Raji (cell line): ENCODE data around the gene MAN2A2.

Experiments used
- POLR2A ChIP-seq: IDR thresholded peaks from 2 replicates; pipeline ENCODE4 v1.6.1; 2011; ENCODE audit warnings: low read depth, low read length, control low read depth; ENCODE audit not compliant: insufficient read depth

The MAN2A2 gene

DNA sequence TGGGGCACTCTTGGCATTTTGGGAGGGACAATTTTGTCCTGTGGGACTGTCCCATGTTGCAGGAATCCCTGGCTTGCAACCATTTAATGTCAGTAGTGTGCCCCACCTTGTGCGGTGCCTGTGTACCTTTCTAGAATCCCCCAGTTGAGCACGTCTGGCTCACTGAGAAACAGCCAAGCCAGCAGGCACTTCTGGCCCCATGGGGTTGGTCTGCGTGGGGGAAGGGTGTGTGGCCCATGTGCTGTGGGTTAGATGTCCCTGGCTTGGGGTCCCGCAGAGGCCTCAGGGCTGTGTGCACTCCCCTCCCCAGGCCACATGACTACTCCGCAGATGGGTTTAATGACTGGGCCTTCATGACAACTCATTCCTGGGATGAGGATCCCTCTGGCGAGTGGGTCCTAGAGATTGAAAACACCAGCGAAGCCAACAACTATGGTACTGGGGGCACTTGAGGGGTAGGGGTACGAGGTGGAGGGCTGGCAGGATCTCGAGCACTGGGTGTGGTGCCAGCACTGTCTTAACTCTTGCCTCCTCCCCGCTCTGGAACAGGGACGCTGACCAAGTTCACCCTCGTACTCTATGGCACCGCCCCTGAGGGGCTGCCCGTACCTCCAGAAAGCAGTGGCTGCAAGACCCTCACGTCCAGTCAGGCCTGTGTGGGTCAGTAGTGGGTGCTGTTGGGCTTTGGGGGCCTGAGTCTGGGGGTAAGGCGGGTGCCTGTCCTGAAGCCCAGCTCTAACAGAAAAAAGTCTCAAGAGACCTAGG, 22.5 kb upstream of the MAN2A2 start:
- TF ChIP-seq POLR2A, result no peak

DNA sequence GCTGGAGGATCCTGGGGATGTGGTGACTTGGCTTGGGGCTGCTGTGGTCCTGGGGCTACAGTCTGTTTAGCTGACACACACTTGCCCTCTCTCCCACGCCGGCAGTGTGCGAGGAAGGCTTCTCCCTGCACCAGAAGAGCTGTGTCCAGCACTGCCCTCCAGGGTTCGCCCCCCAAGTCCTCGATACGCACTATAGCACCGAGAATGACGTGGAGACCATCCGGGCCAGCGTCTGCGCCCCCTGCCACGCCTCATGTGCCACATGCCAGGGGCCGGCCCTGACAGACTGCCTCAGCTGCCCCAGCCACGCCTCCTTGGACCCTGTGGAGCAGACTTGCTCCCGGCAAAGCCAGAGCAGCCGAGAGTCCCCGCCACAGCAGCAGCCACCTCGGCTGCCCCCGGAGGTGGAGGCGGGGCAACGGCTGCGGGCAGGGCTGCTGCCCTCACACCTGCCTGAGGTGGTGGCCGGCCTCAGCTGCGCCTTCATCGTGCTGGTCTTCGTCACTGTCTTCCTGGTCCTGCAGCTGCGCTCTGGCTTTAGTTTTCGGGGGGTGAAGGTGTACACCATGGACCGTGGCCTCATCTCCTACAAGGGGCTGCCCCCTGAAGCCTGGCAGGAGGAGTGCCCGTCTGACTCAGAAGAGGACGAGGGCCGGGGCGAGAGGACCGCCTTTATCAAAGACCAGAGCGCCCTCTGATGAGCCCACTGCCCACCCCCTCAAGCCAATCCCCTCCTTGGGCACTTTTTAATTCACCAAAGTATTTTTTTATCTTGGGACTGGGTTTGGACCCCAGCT, 21.7 kb upstream of the MAN2A2 start:
- no peak for TF ChIP-seq POLR2A

DNA sequence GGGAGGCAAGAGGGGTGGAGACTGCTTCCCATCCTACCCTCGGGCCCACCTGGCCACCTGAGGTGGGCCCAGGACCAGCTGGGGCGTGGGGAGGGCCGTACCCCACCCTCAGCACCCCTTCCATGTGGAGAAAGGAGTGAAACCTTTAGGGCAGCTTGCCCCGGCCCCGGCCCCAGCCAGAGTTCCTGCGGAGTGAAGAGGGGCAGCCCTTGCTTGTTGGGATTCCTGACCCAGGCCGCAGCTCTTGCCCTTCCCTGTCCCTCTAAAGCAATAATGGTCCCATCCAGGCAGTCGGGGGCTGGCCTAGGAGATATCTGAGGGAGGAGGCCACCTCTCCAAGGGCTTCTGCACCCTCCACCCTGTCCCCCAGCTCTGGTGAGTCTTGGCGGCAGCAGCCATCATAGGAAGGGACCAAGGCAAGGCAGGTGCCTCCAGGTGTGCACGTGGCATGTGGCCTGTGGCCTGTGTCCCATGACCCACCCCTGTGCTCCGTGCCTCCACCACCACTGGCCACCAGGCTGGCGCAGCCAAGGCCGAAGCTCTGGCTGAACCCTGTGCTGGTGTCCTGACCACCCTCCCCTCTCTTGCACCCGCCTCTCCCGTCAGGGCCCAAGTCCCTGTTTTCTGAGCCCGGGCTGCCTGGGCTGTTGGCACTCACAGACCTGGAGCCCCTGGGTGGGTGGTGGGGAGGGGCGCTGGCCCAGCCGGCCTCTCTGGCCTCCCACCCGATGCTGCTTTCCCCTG, 21.0 kb upstream of the MAN2A2 start:
- TF ChIP-seq POLR2A, result no peak

DNA sequence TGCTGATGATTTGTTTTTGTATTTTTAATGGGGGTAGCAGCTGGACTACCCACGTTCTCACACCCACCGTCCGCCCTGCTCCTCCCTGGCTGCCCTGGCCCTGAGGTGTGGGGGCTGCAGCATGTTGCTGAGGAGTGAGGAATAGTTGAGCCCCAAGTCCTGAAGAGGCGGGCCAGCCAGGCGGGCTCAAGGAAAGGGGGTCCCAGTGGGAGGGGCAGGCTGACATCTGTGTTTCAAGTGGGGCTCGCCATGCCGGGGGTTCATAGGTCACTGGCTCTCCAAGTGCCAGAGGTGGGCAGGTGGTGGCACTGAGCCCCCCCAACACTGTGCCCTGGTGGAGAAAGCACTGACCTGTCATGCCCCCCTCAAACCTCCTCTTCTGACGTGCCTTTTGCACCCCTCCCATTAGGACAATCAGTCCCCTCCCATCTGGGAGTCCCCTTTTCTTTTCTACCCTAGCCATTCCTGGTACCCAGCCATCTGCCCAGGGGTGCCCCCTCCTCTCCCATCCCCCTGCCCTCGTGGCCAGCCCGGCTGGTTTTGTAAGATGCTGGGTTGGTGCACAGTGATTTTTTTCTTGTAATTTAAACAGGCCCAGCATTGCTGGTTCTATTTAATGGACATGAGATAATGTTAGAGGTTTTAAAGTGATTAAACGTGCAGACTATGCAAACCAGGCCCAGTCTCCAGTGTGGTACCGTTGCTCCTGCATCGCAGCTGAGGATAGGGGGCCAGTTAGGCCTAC, 20.1 kb upstream of the MAN2A2 start:
- no peak for TF ChIP-seq POLR2A

DNA sequence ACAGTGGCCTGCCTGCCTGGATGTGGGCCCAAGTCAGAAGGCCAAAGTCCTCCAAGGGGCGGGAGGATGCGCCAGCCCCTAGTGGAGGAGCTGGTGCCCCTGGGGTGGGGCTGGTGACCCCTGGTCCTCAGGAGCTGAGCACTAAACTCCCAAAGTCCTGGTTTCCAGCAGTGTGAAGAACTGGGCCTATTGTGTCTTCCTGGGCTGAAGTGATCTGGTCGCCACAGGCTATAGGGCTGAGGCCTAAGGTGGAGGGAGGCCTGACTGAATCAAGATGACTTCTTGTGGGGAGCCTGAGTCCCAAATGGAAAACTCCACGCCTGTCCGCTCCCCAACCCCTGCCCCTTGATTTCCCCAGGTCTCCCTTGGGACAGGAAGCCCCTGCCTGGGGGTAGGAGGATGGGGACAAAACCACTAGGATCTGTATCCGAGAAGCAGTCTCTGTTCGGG, 19.6 kb upstream of the MAN2A2 start:
- no peak for TF ChIP-seq POLR2A

DNA sequence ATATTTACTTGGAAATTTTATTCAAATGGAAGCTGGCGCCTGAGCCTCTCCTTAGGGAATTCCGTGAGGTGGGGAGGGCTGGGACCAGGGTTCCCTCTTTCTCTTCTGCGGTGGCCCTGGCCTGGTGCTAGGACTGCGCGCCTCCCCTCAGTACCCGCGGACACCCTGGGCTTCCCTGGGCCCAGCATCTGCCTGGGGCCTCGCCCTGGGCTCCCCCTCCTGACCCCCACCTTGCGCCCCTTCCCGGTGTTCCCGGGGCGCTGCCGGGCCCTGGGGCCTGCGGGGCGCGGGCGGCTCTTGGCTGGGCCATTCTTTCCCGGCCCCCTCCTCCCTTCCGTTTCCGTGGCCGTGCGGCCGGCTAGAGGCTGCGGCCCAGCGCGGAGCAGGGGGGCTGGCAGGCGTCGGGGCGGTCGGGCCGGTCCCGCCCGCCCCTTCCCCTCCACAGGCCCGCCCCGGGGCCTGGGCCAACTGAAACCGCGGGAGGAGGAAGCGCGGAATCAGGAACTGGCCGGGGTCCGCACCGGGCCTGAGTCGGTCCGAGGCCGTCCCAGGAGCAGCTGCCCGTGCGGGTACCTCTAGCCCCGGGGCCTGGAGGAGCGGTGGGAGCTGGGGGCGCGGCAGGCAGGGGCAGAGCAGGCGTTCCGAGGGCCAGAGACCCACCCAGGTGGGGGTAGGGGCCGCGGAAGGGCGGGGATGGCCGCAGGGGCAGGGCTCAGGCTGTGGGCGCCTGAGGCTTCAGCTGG, 19.0 kb upstream of the MAN2A2 start, which contains the start of gene FES:
Gene FES, plus strand, starts transcription at position 529 of the 743 bp plus-strand sequence. CDS start 542 bp downstream, outside the sequence.
- TF ChIP-seq POLR2A, result no peak

DNA sequence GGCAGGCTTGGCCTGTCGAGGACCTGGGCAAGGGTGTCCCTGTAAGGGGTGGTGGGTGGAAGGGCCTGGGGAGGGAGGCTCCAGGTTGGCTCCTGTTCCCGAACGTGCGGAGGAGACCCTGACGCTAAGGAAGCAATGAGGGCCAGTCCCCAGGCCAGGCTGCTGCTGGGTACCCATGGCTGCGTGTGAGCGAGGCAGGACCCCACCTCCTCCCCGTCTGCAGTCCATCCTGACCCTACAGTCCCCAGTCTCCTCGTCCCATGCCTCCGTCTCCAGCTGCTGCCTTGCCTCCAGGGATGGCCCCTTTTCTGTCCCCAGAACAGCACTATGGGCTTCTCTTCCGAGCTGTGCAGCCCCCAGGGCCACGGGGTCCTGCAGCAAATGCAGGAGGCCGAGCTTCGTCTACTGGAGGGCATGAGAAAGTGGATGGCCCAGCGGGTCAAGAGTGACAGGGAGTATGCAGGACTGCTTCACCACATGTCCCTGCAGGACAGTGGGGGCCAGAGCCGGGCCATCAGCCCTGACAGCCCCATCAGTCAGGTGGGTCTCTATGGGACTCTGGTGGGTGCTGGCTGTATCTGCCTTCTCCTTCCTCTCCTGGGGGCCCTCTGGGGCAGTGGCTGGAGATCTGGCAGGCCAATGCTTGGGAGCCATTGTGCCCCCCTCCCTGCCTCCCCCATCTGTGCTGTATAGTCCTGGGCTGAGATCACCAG, 18.2 kb upstream of the MAN2A2 start:
- no peak for TF ChIP-seq POLR2A

DNA sequence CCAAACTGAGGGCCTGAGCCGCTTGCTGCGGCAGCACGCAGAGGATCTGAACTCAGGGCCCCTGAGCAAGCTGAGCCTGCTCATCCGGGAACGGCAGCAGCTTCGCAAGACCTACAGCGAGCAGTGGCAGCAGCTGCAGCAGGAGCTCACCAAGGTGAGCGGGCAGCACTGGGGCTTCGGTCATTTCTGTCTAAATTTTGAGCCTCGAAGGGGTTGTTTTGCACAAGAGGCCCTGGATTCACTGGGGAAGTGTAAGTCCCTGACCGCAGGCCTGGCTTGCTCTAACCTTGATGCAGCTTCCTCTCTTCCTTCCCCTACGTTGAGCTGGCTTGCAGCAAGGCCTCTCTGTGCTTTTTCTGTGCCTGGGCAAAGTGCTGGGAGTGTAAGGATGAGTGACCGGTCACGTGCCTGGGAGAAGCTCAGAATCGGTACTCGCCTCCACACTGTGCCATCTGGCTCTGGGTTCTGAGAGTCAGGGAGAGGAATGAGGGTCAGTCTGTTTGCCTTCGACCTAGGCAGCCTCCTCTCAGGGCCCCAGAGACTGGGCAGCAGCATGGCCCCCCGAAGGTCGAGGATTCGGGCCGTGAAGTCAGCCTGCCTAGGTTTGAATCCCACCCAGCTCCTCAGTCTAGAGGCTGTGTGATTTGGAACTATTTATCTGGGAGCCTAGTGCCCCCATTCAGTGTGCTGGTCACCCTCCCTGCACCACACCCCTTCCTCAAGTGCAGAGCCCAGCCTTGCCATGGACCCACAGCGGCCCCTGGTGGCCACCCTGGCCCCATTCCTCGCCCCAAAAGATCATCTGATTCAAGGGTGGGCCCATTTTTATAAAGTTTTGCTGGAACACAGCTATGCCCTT, 17.4 kb upstream of the MAN2A2 start:
- no peak for TF ChIP-seq POLR2A

DNA sequence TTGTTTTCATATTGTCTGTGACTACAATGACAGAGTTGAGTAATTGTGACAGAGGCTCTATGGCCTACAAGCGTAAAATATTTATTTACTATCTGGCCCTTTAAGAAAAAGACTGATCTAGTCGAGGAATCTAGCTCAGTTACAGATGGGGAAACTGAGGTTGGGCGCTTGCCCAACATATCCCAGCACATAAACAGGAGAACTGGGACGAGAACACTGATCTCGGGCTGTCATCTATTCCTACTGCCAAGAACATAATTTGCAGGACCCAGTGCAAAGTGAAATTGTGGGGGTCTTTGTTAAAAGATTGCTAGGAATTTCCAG, 16.8 kb upstream of the MAN2A2 start:
- TF ChIP-seq POLR2A, result no peak

DNA sequence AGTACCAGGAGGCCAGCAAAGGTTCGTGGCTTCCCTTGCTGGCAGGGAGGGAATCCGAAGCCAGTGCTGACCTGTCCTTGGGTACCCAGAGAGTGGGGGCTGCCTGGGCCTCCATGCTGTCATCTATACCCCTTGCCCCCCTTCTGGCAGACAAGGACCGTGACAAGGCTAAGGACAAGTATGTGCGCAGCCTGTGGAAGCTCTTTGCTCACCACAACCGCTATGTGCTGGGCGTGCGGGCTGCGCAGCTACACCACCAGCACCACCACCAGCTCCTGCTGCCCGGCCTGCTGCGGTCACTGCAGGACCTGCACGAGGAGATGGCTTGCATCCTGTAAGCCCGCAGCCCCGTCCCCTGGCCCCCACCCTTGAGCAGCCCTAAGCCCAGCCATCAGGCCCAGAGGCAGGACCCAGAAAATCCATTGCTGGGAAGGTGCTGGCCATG, 16.0 kb upstream of the MAN2A2 start:
- TF ChIP-seq POLR2A, result no peak

DNA sequence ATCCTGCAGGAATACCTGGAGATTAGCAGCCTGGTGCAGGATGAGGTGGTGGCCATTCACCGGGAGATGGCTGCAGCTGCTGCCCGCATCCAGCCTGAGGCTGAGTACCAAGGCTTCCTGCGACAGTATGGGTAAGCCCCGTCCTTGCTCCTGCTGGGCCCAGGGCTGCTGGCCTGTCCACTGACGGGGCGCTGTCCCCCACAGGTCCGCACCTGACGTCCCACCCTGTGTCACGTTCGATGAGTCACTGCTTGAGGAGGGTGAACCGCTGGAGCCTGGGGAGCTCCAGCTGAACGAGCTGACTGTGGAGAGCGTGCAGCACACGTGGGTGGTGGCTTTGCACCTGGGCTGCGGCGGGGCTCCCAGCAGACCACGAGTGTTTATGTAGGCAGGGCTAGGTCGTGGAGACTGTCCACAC, 13.8 kb upstream of the MAN2A2 start:
- no peak for TF ChIP-seq POLR2A

DNA sequence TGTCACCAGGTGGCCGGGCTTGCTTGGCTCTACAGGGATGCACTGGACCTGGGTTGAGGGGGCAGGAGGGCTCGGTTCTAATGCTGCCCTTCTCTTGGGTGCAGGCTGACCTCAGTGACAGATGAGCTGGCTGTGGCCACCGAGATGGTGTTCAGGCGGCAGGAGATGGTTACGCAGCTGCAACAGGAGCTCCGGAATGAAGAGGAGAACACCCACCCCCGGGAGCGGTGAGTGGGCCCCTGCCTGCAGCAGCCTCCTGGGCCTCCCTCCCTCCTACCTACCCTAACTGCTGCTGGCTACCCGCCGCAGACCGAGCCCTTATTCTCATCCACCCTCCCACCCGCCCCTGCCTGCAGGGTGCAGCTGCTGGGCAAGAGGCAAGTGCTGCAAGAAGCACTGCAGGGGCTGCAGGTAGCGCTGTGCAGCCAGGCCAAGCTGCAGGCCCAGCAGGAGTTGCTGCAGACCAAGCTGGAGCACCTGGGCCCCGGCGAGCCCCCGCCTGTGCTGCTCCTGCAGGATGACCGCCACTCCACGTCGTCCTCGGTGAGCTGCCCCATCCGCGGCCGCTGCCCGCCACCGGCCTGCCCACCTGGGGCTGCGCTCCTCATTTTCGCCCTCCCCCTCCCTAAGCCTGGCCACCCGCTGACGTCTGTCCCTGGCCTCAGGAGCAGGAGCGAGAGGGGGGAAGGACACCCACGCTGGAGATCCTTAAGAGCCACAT, 13.2 kb upstream of the MAN2A2 start:
- TF ChIP-seq POLR2A, result no peak
